HEK293 (cell line): ENCODE data around the gene RAB11FIP5.

Source experiments
- BCL6B ChIP-seq: fragments of 450-650 bp; formaldehyde crosslinking; IDR thresholded peaks from 2 replicates; pipeline ENCODE4 v1.5.1; 2017; ENCODE audit warnings: missing biosample characterization, missing genetic modification characterization
- CTCF ChIP-seq: fragments of 450-650 bp; formaldehyde crosslinking; IDR thresholded peaks from 2 replicates; pipeline ENCODE4 v1.5.1; 2016; ENCODE audit warnings: missing biosample characterization, missing genetic modification characterization
- RBAK ChIP-seq: fragments of 450-650 bp; formaldehyde crosslinking; IDR thresholded peaks from 2 replicates; pipeline ENCODE4 v1.5.1; 2016; ENCODE audit warnings: missing biosample characterization, missing genetic modification characterization
- ZNF133 ChIP-seq: fragments of 450-650 bp; formaldehyde crosslinking; IDR thresholded peaks from 2 replicates; pipeline ENCODE4 v1.5.1; 2016; ENCODE audit warnings: missing biosample characterization, missing genetic modification characterization
- ZNF350 ChIP-seq: fragments of 450-650 bp; formaldehyde crosslinking; IDR thresholded peaks from 2 replicates; pipeline ENCODE4 v1.5.0; 2017; ENCODE audit warnings: missing biosample characterization, mild to moderate bottlenecking, missing genetic modification characterization
- ZNF571 ChIP-seq: fragments of 450-650 bp; formaldehyde crosslinking; IDR thresholded peaks from 2 replicates; pipeline ENCODE4 v1.5.0; 2017; ENCODE audit warnings: missing biosample characterization, missing genetic modification characterization
- ZNF747 ChIP-seq: fragments of 450-650 bp; formaldehyde crosslinking; IDR thresholded peaks from 2 replicates; pipeline ENCODE4 v1.5.1; 2016; ENCODE audit warnings: missing biosample characterization, missing genetic modification characterization
- TF ChIP-seq, protein P1 (sequence below): fragments of 450-650 bp; formaldehyde crosslinking; IDR thresholded peaks from 2 replicates; pipeline ENCODE4 v1.5.1; 2016; ENCODE audit warnings: missing biosample characterization, missing genetic modification characterization

DNA sequence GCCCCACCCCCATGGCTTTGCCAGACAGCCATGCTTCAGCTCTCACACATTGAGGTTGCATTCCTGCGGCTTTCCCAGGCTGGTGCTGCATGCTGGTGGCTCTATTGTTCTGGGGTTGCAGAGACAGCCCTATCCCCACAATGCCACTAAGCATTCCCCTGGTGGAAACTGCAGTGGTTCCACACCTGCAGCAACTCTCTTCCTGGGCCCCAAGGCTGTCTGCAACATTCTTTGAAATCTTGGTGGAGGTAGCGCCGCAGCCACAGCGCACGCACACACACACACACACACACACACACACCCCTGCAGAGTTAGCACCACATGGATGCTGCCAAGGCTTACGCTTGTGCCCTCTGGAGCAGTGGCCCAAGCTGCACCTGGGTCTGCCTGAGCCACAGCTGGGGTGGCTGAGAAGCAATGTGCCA is 62.6 kb downstream of the RAB11FIP5 start:
- TF ChIP-seq, protein P1, sequence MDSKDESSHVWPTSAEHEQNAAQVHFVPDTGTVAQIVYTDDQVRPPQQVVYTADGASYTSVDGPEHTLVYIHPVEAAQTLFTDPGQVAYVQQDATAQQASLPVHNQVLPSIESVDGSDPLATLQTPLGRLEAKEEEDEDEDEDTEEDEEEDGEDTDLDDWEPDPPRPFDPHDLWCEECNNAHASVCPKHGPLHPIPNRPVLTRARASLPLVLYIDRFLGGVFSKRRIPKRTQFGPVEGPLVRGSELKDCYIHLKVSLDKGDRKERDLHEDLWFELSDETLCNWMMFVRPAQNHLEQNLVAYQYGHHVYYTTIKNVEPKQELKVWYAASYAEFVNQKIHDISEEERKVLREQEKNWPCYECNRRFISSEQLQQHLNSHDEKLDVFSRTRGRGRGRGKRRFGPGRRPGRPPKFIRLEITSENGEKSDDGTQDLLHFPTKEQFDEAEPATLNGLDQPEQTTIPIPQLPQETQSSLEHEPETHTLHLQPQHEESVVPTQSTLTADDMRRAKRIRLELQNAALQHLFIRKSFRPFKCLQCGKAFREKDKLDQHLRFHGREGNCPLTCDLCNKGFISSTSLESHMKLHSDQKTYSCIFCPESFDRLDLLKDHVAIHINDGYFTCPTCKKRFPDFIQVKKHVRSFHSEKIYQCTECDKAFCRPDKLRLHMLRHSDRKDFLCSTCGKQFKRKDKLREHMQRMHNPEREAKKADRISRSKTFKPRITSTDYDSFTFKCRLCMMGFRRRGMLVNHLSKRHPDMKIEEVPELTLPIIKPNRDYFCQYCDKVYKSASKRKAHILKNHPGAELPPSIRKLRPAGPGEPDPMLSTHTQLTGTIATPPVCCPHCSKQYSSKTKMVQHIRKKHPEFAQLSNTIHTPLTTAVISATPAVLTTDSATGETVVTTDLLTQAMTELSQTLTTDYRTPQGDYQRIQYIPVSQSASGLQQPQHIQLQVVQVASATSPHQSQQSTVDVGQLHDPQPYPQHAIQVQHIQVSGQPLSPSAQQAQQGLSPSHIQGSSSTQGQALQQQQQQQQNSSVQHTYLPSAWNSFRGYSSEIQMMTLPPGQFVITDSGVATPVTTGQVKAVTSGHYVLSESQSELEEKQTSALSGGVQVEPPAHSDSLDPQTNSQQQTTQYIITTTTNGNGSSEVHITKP: peak; percentile 54
- TF ChIP-seq ZNF133 (tag by site-specific recombination) (no peak), CTCF (tag by site-specific recombination) (no peak), RBAK (tag by site-specific recombination) (no peak), BCL6B (tag by site-specific recombination) (no peak), ZNF350 (no peak), ZNF571 (tag by site-specific recombination) (no peak), ZNF747 (tag by site-specific recombination) (no peak)
